Neural crest cell (in vitro differentiated cells): ENCODE data around the gene NCCRP1. TPM values are rescaled to one million over a fixed set of nuclear protein-coding genes. Genes with fewer than 3 reads are reported as not detected.

Experiments
- DNase-seq: peaks from one replicate; pipeline ENCODE4 v3.0.0; 2021; ENCODE audit warnings: low read depth, mixed read lengths, low spot score
- H3K27ac Mint-ChIP-seq: one replicate; pipeline ENCODE4 v1.8.0; 2021; ENCODE audit warnings: mild to moderate bottlenecking, mixed read lengths; ENCODE audit not compliant: unreplicated experiment
- H3K27me3 Mint-ChIP-seq: 2 replicates; pipeline ENCODE4 v1.8.0; 2021; ENCODE audit warnings: low read depth, mild to moderate bottlenecking, mixed read lengths
- H3K36me3 Mint-ChIP-seq: 2 replicates; pipeline ENCODE4 v1.8.0; 2021; ENCODE audit warnings: low read depth, mild to moderate bottlenecking, mixed read lengths
- H3K4me1 Mint-ChIP-seq: 2 replicates; pipeline ENCODE4 v1.8.0; 2021; ENCODE audit warnings: mixed read lengths
- H3K4me3 Mint-ChIP-seq: one replicate; pipeline ENCODE4 v1.8.0; 2021; ENCODE audit warnings: mild to moderate bottlenecking, mixed read lengths
- H3K9me3 Mint-ChIP-seq: 2 replicates; pipeline ENCODE4 v1.8.0; 2021; ENCODE audit warnings: mixed read lengths
- total RNA-seq: library from RNA; stranded (reverse); gene quantifications from 2 replicates; pipeline ENCODE4 v1.2.1, GENCODE V29; 2021
- TF ChIP-seq, protein P1 (sequence below): fragments of 200-600 bp; sonication (generic); conservative IDR thresholded peaks from 2 replicates; pipeline ENCODE4 v1.5.0; 2021; ENCODE audit warnings: antibody characterized with exemption, mild to moderate bottlenecking

Gene NCCRP1
- total RNA-seq, 1 donor from 2014 or later: not detected

DNA sequence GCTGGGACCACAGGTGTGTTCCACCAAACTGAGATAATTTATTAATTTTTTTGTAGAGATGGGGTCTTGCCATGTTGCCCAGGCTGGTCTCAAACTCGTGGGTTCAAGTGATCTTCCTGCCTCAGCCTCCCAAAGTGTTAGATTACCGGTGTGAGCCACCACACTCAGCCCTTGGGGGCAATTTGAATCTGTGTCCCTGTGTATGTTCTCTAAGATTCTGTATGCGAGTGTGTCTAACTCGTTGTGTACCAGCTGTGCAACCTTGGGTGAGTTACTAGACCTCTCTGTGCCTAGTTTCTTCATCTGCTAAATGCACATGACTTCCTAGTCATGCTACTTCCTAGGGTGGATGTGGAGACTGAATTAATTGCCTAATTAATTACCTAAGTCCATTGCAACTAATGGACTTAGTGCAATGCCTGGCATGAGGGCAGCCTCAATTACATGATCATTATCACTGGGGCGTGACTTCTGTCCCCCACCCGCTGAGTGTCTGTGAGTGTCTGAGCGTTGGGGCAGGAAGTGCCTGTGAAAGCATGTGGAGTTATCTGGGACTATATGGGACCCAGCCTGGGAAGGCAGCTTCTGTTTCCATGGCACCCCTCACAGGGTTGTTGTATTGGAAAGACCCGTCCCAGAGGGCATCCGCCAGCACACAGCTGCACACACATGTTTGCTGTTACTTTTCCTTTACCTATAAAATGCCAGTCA, 1.8 kb upstream of the NCCRP1 start:
- no peaks in the 10 kb centered on the region for H3K9me3 Mint-ChIP-seq
- peaks cover 12% of the 10 kb centered on the region for H3K4me1 Mint-ChIP-seq
- H3K27me3 Mint-ChIP-seq: peaks cover 70% of the 10 kb centered on the region
- H3K4me3 Mint-ChIP-seq: no peak overlapping the region
- H3K27ac Mint-ChIP-seq: no peak overlapping the region
- TF ChIP-seq, protein P1, sequence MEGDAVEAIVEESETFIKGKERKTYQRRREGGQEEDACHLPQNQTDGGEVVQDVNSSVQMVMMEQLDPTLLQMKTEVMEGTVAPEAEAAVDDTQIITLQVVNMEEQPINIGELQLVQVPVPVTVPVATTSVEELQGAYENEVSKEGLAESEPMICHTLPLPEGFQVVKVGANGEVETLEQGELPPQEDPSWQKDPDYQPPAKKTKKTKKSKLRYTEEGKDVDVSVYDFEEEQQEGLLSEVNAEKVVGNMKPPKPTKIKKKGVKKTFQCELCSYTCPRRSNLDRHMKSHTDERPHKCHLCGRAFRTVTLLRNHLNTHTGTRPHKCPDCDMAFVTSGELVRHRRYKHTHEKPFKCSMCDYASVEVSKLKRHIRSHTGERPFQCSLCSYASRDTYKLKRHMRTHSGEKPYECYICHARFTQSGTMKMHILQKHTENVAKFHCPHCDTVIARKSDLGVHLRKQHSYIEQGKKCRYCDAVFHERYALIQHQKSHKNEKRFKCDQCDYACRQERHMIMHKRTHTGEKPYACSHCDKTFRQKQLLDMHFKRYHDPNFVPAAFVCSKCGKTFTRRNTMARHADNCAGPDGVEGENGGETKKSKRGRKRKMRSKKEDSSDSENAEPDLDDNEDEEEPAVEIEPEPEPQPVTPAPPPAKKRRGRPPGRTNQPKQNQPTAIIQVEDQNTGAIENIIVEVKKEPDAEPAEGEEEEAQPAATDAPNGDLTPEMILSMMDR: no peak
- no peaks in the 10 kb centered on the region for H3K36me3 Mint-ChIP-seq
- no peak for DNase-seq

DNA sequence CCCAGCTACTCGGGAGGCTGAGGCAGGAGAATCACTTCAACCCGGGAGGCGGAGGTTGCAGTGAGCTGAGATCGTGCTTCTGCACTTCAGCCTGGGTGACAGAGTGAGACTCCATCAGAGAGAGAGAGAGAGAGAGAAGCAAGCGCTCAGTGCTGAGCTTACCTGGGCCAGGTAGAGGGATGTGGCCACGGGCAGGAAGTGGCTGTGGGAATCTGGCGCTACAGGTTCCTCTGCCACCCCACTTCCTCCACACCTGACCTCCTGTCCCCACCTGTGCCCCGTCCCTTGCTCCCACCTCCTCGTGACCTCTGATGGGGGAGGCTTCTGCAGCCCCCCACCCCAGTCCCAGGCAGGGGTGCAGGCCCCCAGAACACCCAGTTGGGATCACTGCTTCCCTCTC, 1.0 kb upstream of the NCCRP1 start:
- no peak for DNase-seq
- Mint-ChIP-seq H3K27ac (no peak overlapping the region), H3K4me3 (no peak overlapping the region), H3K36me3 (no peaks in the 10 kb centered on the region), H3K9me3 (no peaks in the 10 kb centered on the region), H3K27me3 (peaks cover 70% of the 10 kb centered on the region), H3K4me1 (peaks cover 12% of the 10 kb centered on the region)
- TF ChIP-seq, protein P1: no peak

DNA sequence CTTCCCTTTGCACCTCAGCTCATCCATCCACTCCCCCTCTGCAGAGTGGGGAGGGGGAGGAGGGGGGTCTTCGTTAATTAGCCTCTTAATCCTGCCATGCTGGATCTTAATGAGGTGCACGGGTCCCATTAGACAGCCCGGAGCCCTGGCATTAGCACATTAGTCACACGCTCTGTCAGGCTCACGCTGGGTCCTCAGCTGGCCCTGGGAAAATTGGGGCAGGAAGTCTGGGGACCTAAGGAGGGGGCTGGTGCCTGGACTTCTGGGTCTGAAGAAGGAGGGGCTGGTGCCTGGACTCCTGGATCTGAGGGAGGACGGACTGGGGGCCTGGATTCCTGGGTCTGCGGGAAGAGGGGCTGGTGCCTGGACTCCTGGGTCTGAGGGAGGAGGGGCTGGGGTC, 444 bp upstream of the NCCRP1 start:
- DNase-seq: no peak
- H3K4me1 Mint-ChIP-seq: peaks cover 12% of the 10 kb centered on the region
- no peak overlapping the region for H3K4me3 Mint-ChIP-seq
- TF ChIP-seq, protein P1: no peak
- no peak overlapping the region for H3K27ac Mint-ChIP-seq
- H3K9me3 Mint-ChIP-seq: no peaks in the 10 kb centered on the region
- no peaks in the 10 kb centered on the region for H3K36me3 Mint-ChIP-seq
- peaks cover 75% of the 10 kb centered on the region for H3K27me3 Mint-ChIP-seq

DNA sequence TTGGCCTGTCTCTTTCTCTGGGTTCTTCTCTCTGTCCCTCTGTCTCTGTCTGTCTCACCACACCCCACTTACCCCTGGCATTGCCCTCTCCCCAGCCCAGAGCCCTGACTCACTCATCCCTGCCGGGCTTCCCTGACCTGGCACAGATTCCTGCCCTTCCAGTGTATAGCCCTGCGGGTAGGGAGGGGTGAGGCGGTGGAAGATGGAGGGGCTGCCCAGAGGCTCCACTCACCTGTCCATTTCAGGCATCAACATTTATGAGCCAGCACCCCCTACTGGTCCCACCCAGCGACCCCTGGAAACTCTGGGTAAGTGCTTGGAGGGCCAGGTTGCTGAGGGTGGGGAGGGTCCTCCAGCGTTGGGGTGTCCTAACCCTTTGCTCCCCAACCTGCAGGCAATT, 1.0 kb downstream of the NCCRP1 start:
- Mint-ChIP-seq H3K4me1 (peaks cover 12% of the 10 kb centered on the region), H3K27ac (no peak overlapping the region), H3K9me3 (no peaks in the 10 kb centered on the region), H3K27me3 (peaks cover 76% of the 10 kb centered on the region), H3K4me3 (no peak overlapping the region), H3K36me3 (no peaks in the 10 kb centered on the region)
- TF ChIP-seq, protein P1: no peak
- DNase-seq: no peak

DNA sequence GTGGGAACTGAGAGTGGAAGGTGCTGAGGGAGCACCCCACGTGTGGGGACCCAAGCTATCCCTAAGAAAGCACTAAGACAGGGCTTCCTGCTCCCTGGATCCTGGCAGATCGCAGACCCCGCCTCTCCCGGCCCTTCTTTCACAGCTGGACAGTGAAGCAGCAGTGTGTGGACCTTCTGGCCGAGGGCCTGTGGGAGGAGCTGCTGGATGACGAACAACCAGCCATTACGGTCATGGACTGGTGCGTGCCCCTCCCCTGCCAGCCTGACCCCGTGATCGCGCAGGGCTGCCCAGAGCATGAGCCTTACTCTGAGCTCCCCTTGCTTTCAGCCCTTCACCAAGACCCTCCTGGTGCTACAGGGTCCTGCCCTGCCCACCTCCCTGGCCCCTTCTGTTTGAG, 2.3 kb downstream of the NCCRP1 start:
- peak; percentile 37 for DNase-seq
- H3K27ac Mint-ChIP-seq: no peak overlapping the region
- peaks cover 12% of the 10 kb centered on the region for H3K4me1 Mint-ChIP-seq
- H3K9me3 Mint-ChIP-seq: no peaks in the 10 kb centered on the region
- H3K4me3 Mint-ChIP-seq: no peak overlapping the region
- H3K27me3 Mint-ChIP-seq: peaks cover 69% of the 10 kb centered on the region
- no peaks in the 10 kb centered on the region for H3K36me3 Mint-ChIP-seq
- TF ChIP-seq, protein P1: no peak
